Measurements from ENCODE around the gene SLC2A3. TPM values are rescaled to one million over a fixed set of nuclear protein-coding genes. Genes with fewer than 3 reads are reported as not detected.
"Not testable (repeated sequence)": the region's sequence is repeated elsewhere in the genome, so short reads cannot be mapped to it uniquely, and the experiment has no call there.

The SLC2A3 gene
- total RNA-seq, 4 donors from 2014 or later, result 11.5 to 46.6 (median 12.8) TPM

- Histone ChIP-seq H3K27me3 (no peaks in the 10 kb centered on the region), H3K4me3 (no peak overlapping the region), H3K9me3 (no peaks in the 10 kb centered on the region), H3K36me3 (no peaks in the 10 kb centered on the region), H3K27ac (no peak overlapping the region), H3K4me1 (no peaks in the 10 kb centered on the region)
- ATAC-seq, result no peak
- TF ChIP-seq, protein P1, sequence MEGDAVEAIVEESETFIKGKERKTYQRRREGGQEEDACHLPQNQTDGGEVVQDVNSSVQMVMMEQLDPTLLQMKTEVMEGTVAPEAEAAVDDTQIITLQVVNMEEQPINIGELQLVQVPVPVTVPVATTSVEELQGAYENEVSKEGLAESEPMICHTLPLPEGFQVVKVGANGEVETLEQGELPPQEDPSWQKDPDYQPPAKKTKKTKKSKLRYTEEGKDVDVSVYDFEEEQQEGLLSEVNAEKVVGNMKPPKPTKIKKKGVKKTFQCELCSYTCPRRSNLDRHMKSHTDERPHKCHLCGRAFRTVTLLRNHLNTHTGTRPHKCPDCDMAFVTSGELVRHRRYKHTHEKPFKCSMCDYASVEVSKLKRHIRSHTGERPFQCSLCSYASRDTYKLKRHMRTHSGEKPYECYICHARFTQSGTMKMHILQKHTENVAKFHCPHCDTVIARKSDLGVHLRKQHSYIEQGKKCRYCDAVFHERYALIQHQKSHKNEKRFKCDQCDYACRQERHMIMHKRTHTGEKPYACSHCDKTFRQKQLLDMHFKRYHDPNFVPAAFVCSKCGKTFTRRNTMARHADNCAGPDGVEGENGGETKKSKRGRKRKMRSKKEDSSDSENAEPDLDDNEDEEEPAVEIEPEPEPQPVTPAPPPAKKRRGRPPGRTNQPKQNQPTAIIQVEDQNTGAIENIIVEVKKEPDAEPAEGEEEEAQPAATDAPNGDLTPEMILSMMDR (IDR thresholded peaks at IDR 0.05), result no peak
- no peak for TF ChIP-seq EP300 (IDR thresholded peaks at IDR 0.05)
- TF ChIP-seq POLR2AphosphoS5 (IDR thresholded peaks at IDR 0.05), result no peak
- no peak for TF ChIP-seq POLR2A (IDR thresholded peaks at IDR 0.05)
- 93 to 95% methylated on average over 6 of the region's 6 CpGs for WGBS, 2 donors (ENCODE audit: low coverage in 1 of 2)
These were observed 15.7 kb upstream of the SLC2A3 start for GRCh38 chr12:7951671-7952070.

- 98 to 100% methylated on average over 2 to 9 of the region's 14 CpGs for WGBS, 2 donors (ENCODE audit: low coverage in 1 of 2)
- H3K4me3 ChIP-seq, ATAC-seq, H3K9me3 ChIP-seq, H3K27ac ChIP-seq, H3K27me3 ChIP-seq, H3K36me3 ChIP-seq, H3K4me1 ChIP-seq: not testable (repeated sequence)
These were observed 14.4 kb upstream of the SLC2A3 start for GRCh38 chr12:7950230-7950943.

GRCh38 chr12:7948589-7949260, 12.7 kb upstream of the SLC2A3 start:
- Histone ChIP-seq H3K4me3 (no peak overlapping the region), H3K9me3 (no peaks in the 10 kb centered on the region), H3K4me1 (no peaks in the 10 kb centered on the region), H3K27ac (no peak overlapping the region), H3K27me3 (no peaks in the 10 kb centered on the region), H3K36me3 (no peaks in the 10 kb centered on the region)
- WGBS, 2 donors (ENCODE audit: low coverage in 1 of 2), result 77 to 83% methylated on average over 2 of the region's 2 CpGs
- no peak for TF ChIP-seq POLR2AphosphoS5 (IDR thresholded peaks at IDR 0.05)
- TF ChIP-seq, protein P1 (IDR thresholded peaks at IDR 0.05), result no peak
- TF ChIP-seq POLR2A (IDR thresholded peaks at IDR 0.05), result no peak
- TF ChIP-seq EP300 (IDR thresholded peaks at IDR 0.05), result no peak
- ATAC-seq, result no peak

GRCh38 chr12:7947011-7947410, 11.0 kb upstream of the SLC2A3 start:
- ATAC-seq, result no peak
- Histone ChIP-seq H3K27ac (no peak overlapping the region), H3K4me3 (no peak overlapping the region), H3K4me1 (no peaks in the 10 kb centered on the region), H3K27me3 (no peaks in the 10 kb centered on the region), H3K36me3 (no peaks in the 10 kb centered on the region), H3K9me3 (no peaks in the 10 kb centered on the region)
- TF ChIP-seq EP300 (IDR thresholded peaks at IDR 0.05) (no peak), POLR2A (IDR thresholded peaks at IDR 0.05) (no peak), POLR2AphosphoS5 (IDR thresholded peaks at IDR 0.05) (no peak)
- TF ChIP-seq, protein P1 (IDR thresholded peaks at IDR 0.05), result no peak
- 81 to 89% methylated on average over 2 of the region's 2 CpGs for WGBS, 2 donors (ENCODE audit: low coverage in 1 of 2)

DNA sequence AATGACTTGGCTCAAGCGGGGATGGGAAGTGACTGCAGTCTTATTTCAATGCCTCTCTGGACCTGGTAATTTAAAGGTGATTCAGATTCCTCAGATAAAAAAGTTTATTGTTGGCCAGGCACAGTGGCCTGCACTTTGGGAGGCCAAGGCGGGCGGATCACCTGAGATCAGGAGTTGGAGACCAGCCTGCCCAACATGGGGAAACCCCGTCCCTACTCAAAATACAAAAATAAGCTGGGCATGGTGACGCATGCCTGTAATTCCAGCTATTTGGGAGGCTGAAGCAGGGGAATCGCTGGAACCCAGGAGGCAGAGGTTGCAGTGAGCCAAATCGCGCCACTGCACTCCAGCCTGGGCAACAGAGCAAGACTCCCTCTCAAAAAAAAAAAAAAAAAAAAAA, 8.8 kb upstream of the SLC2A3 start:
- WGBS, 2 donors (ENCODE audit: low coverage in 1 of 2), result 87% methylated on average over 6 of the region's 8 CpGs; no CpG with 5 or more reads in 1 of the 2 donors
- not testable (repeated sequence) for H3K4me3 ChIP-seq, ATAC-seq, H3K27ac ChIP-seq, H3K27me3 ChIP-seq, H3K9me3 ChIP-seq, H3K36me3 ChIP-seq, H3K4me1 ChIP-seq

DNA sequence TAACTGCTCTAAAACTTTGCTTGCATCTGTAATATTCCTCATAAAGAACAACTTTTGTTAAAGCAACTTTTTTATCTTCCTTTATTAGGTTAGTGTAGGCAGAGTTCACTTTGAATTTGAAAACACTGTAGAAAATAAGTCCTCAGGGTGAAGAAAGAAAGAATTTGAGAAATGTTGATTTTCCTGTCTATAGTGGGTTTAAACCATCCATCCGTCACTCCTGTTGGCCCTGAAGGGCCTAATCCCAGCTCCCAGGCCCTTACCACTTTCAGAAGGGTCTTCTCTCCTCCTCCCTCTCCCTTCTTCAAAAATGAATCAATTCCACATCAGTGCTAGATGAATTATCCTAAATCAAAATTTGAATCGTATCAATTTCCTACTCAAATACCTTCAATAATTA, 4.9 kb upstream of the SLC2A3 start:
- ATAC-seq, result no peak
- no peaks in the 10 kb centered on the region for H3K36me3 ChIP-seq
- no peak overlapping the region for H3K4me3 ChIP-seq
- no peaks in the 10 kb centered on the region for H3K4me1 ChIP-seq
- H3K9me3 ChIP-seq, result no peaks in the 10 kb centered on the region
- 87 to 95% methylated on average over 2 of the region's 2 CpGs for WGBS, 2 donors (ENCODE audit: low coverage in 1 of 2)
- no peak overlapping the region for H3K27ac ChIP-seq
- TF ChIP-seq POLR2A (IDR thresholded peaks at IDR 0.05), result no peak
- TF ChIP-seq, protein P1 (IDR thresholded peaks at IDR 0.05), result no peak
- TF ChIP-seq EP300 (IDR thresholded peaks at IDR 0.05), result no peak
- no peak for TF ChIP-seq POLR2AphosphoS5 (IDR thresholded peaks at IDR 0.05)
- H3K27me3 ChIP-seq, result no peaks in the 10 kb centered on the region

All from gastroesophageal sphincter (tissue), 4 donors.